ENCODE results near the gene HOXA6. TPM values are rescaled to one million over a fixed set of nuclear protein-coding genes. Genes with fewer than 3 reads are reported as not detected.

Gene HOXA6
- total and polyA plus RNA-seq, 2 donors (not counting 3 experiments of a cell fraction or from before 2014, with no cell fraction given): 10.0 to 20.7 TPM

GRCh38 chr7:27099453-27100370 lies 47.9 kb downstream of the HOXA6 start:
- intact Hi-C loops (cut with micrococcal nuclease) (loop anchor here (5.0 kb wide), 1 partner anchor 727 kb away; no protein-coding TSS in a partner anchor), dilution Hi-C loops (cut with MboI; ENCODE audit: extremely low pct_ligation_motif_present, low sequenced_read_pairs) (no loop called here)
- peaks cover 93% of the 10 kb centered on the region for H3K79me2 ChIP-seq (ENCODE audit: control insufficient read depth, insufficient read depth, low read length)

More at GRCh38 chr7:27099453-27100370, 47.9 kb downstream of the HOXA6 start:
- no peaks in the 10 kb centered on the region for H3K9me3 ChIP-seq (replicated peaks; ENCODE audit: control insufficient read depth, insufficient read depth, low read length)
- no peaks in the 10 kb centered on the region for H4K20me1 ChIP-seq (replicated peaks; ENCODE audit: control insufficient read depth, extremely low read depth, insufficient read depth, low read length)
- ChIA-PET POLR2A (interaction anchor here (0.8 to 1.2 kb wide), 5 partner anchors 23 to 242 kb away, joined by 3 to 4 read pairs (median 3); partner anchors contain the start of genes HOXA5 and SKAP2), CTCF (interaction anchor here (0.9 to 9.6 kb wide), 15 partner anchors 10 to 1207 kb away, joined by 3 to 124 read pairs (median 4); partner anchors contain the start of genes HOXA5 and HOXA9)
- H3K27me3 ChIP-seq (ENCODE audit: control insufficient read depth in 2 of 2, insufficient read depth in 2 of 2, low read length in 2 of 2): no peaks in the 10 kb centered on the region
- H3K9ac ChIP-seq (replicated peaks; ENCODE audit: extremely low read depth, insufficient read depth, low read length): peak overlapping the region; percentile 90
- no peaks in the 10 kb centered on the region for H3K9me1 ChIP-seq (replicated peaks; ENCODE audit: control insufficient read depth, extremely low read depth, insufficient read depth, low read length)
- TF ChIP-seq, protein P1, sequence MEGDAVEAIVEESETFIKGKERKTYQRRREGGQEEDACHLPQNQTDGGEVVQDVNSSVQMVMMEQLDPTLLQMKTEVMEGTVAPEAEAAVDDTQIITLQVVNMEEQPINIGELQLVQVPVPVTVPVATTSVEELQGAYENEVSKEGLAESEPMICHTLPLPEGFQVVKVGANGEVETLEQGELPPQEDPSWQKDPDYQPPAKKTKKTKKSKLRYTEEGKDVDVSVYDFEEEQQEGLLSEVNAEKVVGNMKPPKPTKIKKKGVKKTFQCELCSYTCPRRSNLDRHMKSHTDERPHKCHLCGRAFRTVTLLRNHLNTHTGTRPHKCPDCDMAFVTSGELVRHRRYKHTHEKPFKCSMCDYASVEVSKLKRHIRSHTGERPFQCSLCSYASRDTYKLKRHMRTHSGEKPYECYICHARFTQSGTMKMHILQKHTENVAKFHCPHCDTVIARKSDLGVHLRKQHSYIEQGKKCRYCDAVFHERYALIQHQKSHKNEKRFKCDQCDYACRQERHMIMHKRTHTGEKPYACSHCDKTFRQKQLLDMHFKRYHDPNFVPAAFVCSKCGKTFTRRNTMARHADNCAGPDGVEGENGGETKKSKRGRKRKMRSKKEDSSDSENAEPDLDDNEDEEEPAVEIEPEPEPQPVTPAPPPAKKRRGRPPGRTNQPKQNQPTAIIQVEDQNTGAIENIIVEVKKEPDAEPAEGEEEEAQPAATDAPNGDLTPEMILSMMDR (IDR thresholded peaks at IDR 0.05; ENCODE audit: extremely low read depth in 1 of 2, insufficient read depth in 1 of 2, low read depth in 1 of 2, low read length in 2 of 2): no peak
- TF ChIP-seq, protein P2, sequence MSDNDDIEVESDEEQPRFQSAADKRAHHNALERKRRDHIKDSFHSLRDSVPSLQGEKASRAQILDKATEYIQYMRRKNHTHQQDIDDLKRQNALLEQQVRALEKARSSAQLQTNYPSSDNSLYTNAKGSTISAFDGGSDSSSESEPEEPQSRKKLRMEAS (IDR thresholded peaks at IDR 0.05; ENCODE audit: insufficient read depth, insufficient read length): no peak
- TF ChIP-seq EZH2 (IDR thresholded peaks at IDR 0.05; ENCODE audit: borderline replicate concordance, low read depth, low read length, severe bottlenecking) (no peak), MYC (IDR thresholded peaks at IDR 0.05; ENCODE audit: low read depth, low read length) (no peak), FOS (IDR thresholded peaks at IDR 0.05; ENCODE audit: borderline replicate concordance, insufficient read depth, low read length) (no peak), POLR2AphosphoS5 (IDR thresholded peaks at IDR 0.05; ENCODE audit: insufficient read depth, low read depth, low read length) (no peak), JUN (IDR thresholded peaks at IDR 0.05; ENCODE audit: borderline replicate concordance, insufficient read depth, insufficient read length, low read depth) (no peak), POLR2A (IDR thresholded peaks at IDR 0.05; ENCODE audit: low read depth, low read length) (no peak), GATA2 (IDR thresholded peaks at IDR 0.05; ENCODE audit: insufficient read depth, insufficient read length, low read depth, low read length) (no peak)
- FAIRE-seq (peak; percentile 47), DNase-seq (ENCODE audit: low read depth, low spot score) (peak; percentile 52)
- peaks cover 0 to 3% of the 10 kb centered on the region in 2 experiments for H3K36me3 ChIP-seq (ENCODE audit: control insufficient read depth in 2 of 2, extremely low read depth in 1 of 2, insufficient read depth in 2 of 2, low read length in 2 of 2)
- no peak overlapping the region for H2AFZ ChIP-seq (ENCODE audit: low read depth, low read length)
- H3K4me1 ChIP-seq (ENCODE audit: control insufficient read depth, extremely low read depth, insufficient read depth, low read length): peaks cover 69% of the 10 kb centered on the region
- H3K27ac ChIP-seq (ENCODE audit: insufficient read depth, low read depth, low read length): peak overlapping the region; percentile 93
- H3K4me2 ChIP-seq (ENCODE audit: insufficient read depth, low read length): peak overlapping the region; percentile 74
- peak overlapping the region; percentile 80 to 92 (median 86) for H3K4me3 ChIP-seq (replicated peaks in 1 of 3; ENCODE audit: insufficient read depth in 1 of 3, low read depth in 1 of 3, low read length in 3 of 3)
- BruUV-seq (replicated peaks): no TSS peak

Measured in endothelial cell of umbilical vein (primary cell).